ENCODE results near the gene NDN. TPM values are rescaled to one million over a fixed set of nuclear protein-coding genes. Genes with fewer than 3 reads are reported as not detected.

NDN gene
- total and polyA plus RNA-seq, 7 donors: 5.5 to 96.2 (median 56.7) TPM

DNA sequence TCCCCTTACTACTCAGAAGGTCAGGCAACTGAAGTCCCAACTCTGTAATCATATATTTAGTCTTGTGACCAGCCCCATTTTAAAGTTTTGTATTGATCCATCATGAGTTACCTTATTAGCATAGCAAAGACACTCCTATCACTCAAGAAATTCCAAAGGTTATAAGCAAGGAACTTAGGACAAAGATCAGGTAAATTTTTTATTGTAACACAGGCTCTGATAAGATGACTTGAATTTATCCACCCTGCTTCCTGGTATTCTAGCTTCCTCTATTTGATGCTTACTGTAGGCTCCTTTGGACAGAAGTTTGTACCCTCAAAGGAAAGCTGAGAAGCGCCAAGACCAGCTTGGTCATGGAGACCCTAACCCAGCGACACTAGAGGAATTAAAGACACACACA lies 8.2 kb upstream of the NDN start:
- no peak overlapping the region for H3K27ac ChIP-seq
- 67 to 79% methylated on average over 2 of the region's 2 CpGs for WGBS, 2 donors
- no peaks in the 10 kb centered on the region for H3K9me3 ChIP-seq
- no peak overlapping the region for H3K4me3 ChIP-seq
- H3K4me1 ChIP-seq: no peaks in the 10 kb centered on the region
- H3K27me3 ChIP-seq: no peaks in the 10 kb centered on the region
- TF ChIP-seq EP300 (IDR thresholded peaks at IDR 0.05) (no peak), POLR2A (IDR thresholded peaks at IDR 0.05) (no peak), POLR2AphosphoS5 (IDR thresholded peaks at IDR 0.05) (no peak)
- TF ChIP-seq, protein P1, sequence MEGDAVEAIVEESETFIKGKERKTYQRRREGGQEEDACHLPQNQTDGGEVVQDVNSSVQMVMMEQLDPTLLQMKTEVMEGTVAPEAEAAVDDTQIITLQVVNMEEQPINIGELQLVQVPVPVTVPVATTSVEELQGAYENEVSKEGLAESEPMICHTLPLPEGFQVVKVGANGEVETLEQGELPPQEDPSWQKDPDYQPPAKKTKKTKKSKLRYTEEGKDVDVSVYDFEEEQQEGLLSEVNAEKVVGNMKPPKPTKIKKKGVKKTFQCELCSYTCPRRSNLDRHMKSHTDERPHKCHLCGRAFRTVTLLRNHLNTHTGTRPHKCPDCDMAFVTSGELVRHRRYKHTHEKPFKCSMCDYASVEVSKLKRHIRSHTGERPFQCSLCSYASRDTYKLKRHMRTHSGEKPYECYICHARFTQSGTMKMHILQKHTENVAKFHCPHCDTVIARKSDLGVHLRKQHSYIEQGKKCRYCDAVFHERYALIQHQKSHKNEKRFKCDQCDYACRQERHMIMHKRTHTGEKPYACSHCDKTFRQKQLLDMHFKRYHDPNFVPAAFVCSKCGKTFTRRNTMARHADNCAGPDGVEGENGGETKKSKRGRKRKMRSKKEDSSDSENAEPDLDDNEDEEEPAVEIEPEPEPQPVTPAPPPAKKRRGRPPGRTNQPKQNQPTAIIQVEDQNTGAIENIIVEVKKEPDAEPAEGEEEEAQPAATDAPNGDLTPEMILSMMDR (IDR thresholded peaks at IDR 0.05): no peak
- no peaks in the 10 kb centered on the region for H3K36me3 ChIP-seq
- intact Hi-C loops (cut with DNase I): no loop called here
- no peak for DNase-seq

DNA sequence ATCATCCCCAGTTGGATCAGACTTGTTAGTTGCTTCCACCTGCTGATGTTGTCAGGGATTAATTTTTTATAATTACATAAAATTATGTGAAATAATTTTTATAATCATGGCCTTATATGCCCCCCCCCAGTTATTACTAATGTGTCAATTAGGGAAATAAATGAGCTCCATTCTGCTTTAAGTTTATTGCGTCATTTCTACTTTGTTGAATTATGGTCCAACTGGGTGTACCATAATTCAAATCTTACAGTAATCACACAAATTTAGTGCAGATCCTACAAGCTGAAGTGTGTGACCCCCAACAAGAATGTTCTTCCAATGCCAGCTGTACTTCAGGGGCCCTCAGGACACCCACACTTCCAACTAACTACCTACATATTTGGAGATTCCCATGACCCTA lies 7.5 kb upstream of the NDN start:
- no peak for DNase-seq
- WGBS, 2 donors: 96 to 100% methylated on average over 1 of the region's 1 CpG
- Histone ChIP-seq H3K27ac (no peak overlapping the region), H3K36me3 (no peaks in the 10 kb centered on the region), H3K27me3 (no peaks in the 10 kb centered on the region), H3K4me3 (no peak overlapping the region), H3K4me1 (no peaks in the 10 kb centered on the region), H3K9me3 (peaks cover 0 to 2% (median 0%) of the 10 kb centered on the region in 4 donors)
- TF ChIP-seq POLR2AphosphoS5 (IDR thresholded peaks at IDR 0.05) (no peak), POLR2A (IDR thresholded peaks at IDR 0.05) (no peak), EP300 (IDR thresholded peaks at IDR 0.05) (no peak)
- TF ChIP-seq, protein P1 (IDR thresholded peaks at IDR 0.05): no peak
- intact Hi-C loops (cut with DNase I): no loop called here

DNA sequence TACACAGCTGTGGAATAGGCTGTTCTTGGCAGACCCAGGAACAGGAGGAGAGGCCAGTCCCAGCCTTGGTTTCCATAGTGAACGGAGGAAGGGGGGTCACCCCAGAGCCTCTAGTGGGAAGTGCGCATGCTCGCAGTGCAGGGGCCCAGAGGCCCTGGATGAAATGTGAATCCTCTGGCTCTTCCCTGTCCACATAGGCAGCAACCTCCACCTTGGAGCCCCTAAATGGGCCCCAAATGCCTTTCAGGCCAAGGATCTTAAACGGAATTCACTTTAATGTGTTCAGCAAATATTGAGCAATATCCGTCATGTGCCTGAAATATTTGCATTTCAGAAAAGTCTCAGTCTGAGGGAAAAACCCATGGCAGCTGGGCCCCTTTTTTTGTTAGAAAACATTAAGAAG lies 3.3 kb upstream of the NDN start:
- intact Hi-C loops (cut with DNase I): no loop called here
- WGBS, 2 donors: 72 to 73% methylated on average over 5 of the region's 5 CpGs
- Histone ChIP-seq H3K27me3 (no peaks in the 10 kb centered on the region), H3K4me1 (peaks cover 0 to 7% (median 0%) of the 10 kb centered on the region in 4 donors), H3K4me3 (no peak overlapping the region), H3K36me3 (no peaks in the 10 kb centered on the region), H3K9me3 (peaks cover 0 to 3% (median 0%) of the 10 kb centered on the region in 4 donors), H3K27ac (peak overlapping the region; percentile 3 to 25 (median 21))
- peak; percentile 89 for DNase-seq
- TF ChIP-seq, protein P1 (IDR thresholded peaks at IDR 0.05): no peak
- TF ChIP-seq POLR2AphosphoS5 (IDR thresholded peaks at IDR 0.05) (no peak), EP300 (IDR thresholded peaks at IDR 0.05) (no peak), POLR2A (IDR thresholded peaks at IDR 0.05) (no peak)

DNA sequence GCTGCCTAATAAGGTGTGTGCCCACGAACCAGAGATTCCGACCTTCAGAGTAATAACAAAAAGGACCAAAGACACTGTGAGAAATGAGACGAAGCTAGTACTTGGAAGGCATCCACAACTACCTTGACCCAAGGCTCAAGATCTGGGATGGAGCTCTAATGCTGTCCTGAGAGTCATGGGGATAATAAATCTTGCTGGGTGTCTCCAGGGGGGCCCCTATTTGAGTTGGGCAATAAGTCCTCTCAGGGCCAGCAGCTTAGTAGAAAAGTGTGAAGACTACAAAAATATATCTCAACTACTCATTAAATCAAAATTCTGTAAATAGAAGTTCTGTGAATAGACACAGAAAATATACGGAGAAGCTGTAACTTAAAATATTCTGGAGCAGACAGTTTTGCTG lies 2.9 kb upstream of the NDN start:
- Histone ChIP-seq H3K9me3 (peaks cover 0 to 3% (median 0%) of the 10 kb centered on the region in 4 donors), H3K4me1 (peaks cover 0 to 8% (median 0%) of the 10 kb centered on the region in 4 donors), H3K27ac (peak overlapping the region in 3 of 4 donors; percentile 3 to 25 (median 25)), H3K4me3 (no peak overlapping the region), H3K27me3 (no peaks in the 10 kb centered on the region), H3K36me3 (no peaks in the 10 kb centered on the region)
- intact Hi-C loops (cut with DNase I): no loop called here
- WGBS, 2 donors: 76 to 83% methylated on average over 4 of the region's 4 CpGs
- no peak for DNase-seq
- TF ChIP-seq EP300 (IDR thresholded peaks at IDR 0.05): no peak
- TF ChIP-seq, protein P1 (IDR thresholded peaks at IDR 0.05): no peak
